Neural cell (in vitro differentiated cells): Measurements from ENCODE around the gene ECEL1. TPM values are rescaled to one million over a fixed set of nuclear protein-coding genes. Genes with fewer than 3 reads are reported as not detected.

ENCODE experiments used
- H2AFZ ChIP-seq: fragments of 200-600, 300-800 bp; sonication (generic), shearing (Covaris generic); 2 replicates; pipeline ENCODE4 v1.6.0; 2014; ENCODE audit warnings: low read depth, mild to moderate bottlenecking, antibody characterized with exemption, low read length, moderate library complexity
- H3F3A ChIP-seq: fragments of 200-600 bp; shearing (Covaris generic); 2 replicates; pipeline ENCODE4 v1.6.1; 2016; ENCODE audit warnings: mild to moderate bottlenecking, moderate library complexity, mixed read lengths, antibody characterized with exemption, low read length; ENCODE audit not compliant: insufficient read depth, poor library complexity, severe bottlenecking
- H3K27ac ChIP-seq: fragments of 200-600, 300-800 bp; sonication (generic), shearing (Covaris generic); 2 replicates; pipeline ENCODE4 v1.5.1; 2014; ENCODE audit warnings: mild to moderate bottlenecking, low read length, moderate library complexity
- H3K27me3 ChIP-seq: fragments of 300-800, 200-600 bp; sonication (generic), shearing (Covaris generic); 2 replicates; pipeline ENCODE4 v1.6.0; 2014; ENCODE audit warnings: mild to moderate bottlenecking, low read depth, low read length, moderate library complexity; ENCODE audit not compliant: insufficient read depth
- H3K36me3 ChIP-seq: fragments of 300-800, 200-600 bp; sonication (generic), shearing (Covaris generic); 2 replicates; pipeline ENCODE4 v1.5.1; 2014; ENCODE audit warnings: mild to moderate bottlenecking, antibody characterized with exemption, low read length, moderate library complexity; ENCODE audit not compliant: insufficient read depth
- H3K4me2 ChIP-seq: fragments of 300-800, 200-600 bp; sonication (generic), shearing (Covaris generic); 2 replicates; pipeline ENCODE4 v1.6.0; 2014; ENCODE audit warnings: mild to moderate bottlenecking, low read length
- H3K4me3 ChIP-seq: fragments of 300-800, 200-600 bp; sonication (generic), shearing (Covaris generic); 2 replicates; pipeline ENCODE4 v1.5.1; 2014; ENCODE audit warnings: mild to moderate bottlenecking, low read length, moderate library complexity
- H3K79me2 ChIP-seq: fragments of 200-600 bp; shearing (Covaris generic); replicated peaks from 2 replicates; pipeline ENCODE4 v1.6.0; 2014; ENCODE audit warnings: mild to moderate bottlenecking, low read length, moderate library complexity; ENCODE audit not compliant: insufficient read depth
- H3K9ac ChIP-seq: fragments of 300-800, 200-600 bp; sonication (generic), shearing (Covaris generic); 2 replicates; pipeline ENCODE4 v1.6.1; 2016; ENCODE audit warnings: mild to moderate bottlenecking, low read length, mixed read lengths
- H3K9me2 ChIP-seq: fragments of 200-600 bp; shearing (Covaris generic); 2 replicates; pipeline ENCODE4 v1.6.1; 2016; ENCODE audit warnings: mild to moderate bottlenecking, low read length, mixed read lengths; ENCODE audit not compliant: insufficient read depth
- H3K9me3 ChIP-seq: fragments of 200-600, 300-800 bp; sonication (generic), shearing (Covaris generic); 2 replicates; pipeline ENCODE4 v1.6.1; 2016; ENCODE audit warnings: mild to moderate bottlenecking, mixed run types, low read length, moderate library complexity, mixed read lengths
- H4K20me1 ChIP-seq: fragments of 200-600 bp; shearing (Covaris generic); 2 replicates; pipeline ENCODE4 v1.6.1; 2016; ENCODE audit warnings: mild to moderate bottlenecking, mixed run types; ENCODE audit not compliant: insufficient read depth
- EP300 ChIP-seq: fragments of 450-650 bp; conservative IDR thresholded peaks from 2 replicates; pipeline ENCODE4 v1.6.1; 2014; ENCODE audit warnings: antibody characterized with exemption, mild to moderate bottlenecking, moderate library complexity; ENCODE audit not compliant: poor library complexity, severe bottlenecking
- EZH2 ChIP-seq: fragments of 200-600, 300-800 bp; shearing (Covaris generic), sonication (generic); IDR thresholded peaks from 2 replicates; pipeline ENCODE4 v1.6.1; 2014; ENCODE audit warnings: antibody characterized with exemption, low read length, borderline replicate concordance, mild to moderate bottlenecking; ENCODE audit not compliant: insufficient read depth, poor library complexity, severe bottlenecking
- MXI1 ChIP-seq: fragments of 450-650 bp; conservative IDR thresholded peaks from 2 replicates; pipeline ENCODE4 v1.6.1; 2014; ENCODE audit warnings: antibody characterized with exemption, mild to moderate bottlenecking; ENCODE audit not compliant: poor library complexity, severe bottlenecking
- POLR2AphosphoS5 ChIP-seq: IDR thresholded peaks from 2 replicates; pipeline ENCODE4 v1.6.1; 2012
- RAD21 ChIP-seq: fragments of 450-650 bp; conservative IDR thresholded peaks from 2 replicates; pipeline ENCODE4 v1.6.1; 2014; ENCODE audit warnings: antibody characterized with exemption, mild to moderate bottlenecking, moderate library complexity
- SMC3 ChIP-seq: fragments of 450-650 bp; conservative IDR thresholded peaks from 2 replicates; pipeline ENCODE4 v1.6.1; 2014; ENCODE audit warnings: antibody characterized with exemption, mild to moderate bottlenecking, moderate library complexity; ENCODE audit not compliant: poor library complexity
- TAF1 ChIP-seq: IDR thresholded peaks from 2 replicates; pipeline ENCODE4 v1.6.1; 2012; ENCODE audit warnings: low read depth
- polyA plus RNA-seq: library from polyadenylated mRNA; depleted of rRNA; stranded (reverse); fragments of >200 nt; gene quantifications from 2 replicates; pipeline ENCODE4 v1.2.3, GENCODE V29; 2014
- TF ChIP-seq, protein P1 (sequence below): fragments of 450-650 bp; IDR thresholded peaks from 2 replicates; pipeline ENCODE4 v1.5.1; 2014; ENCODE audit warnings: antibody characterized with exemption, mild to moderate bottlenecking, moderate library complexity; ENCODE audit not compliant: poor library complexity, severe bottlenecking
- TF ChIP-seq, protein P2 (sequence below): IDR thresholded peaks from 2 replicates; pipeline ENCODE4 v1.6.1; 2012; ENCODE audit warnings: borderline replicate concordance

ECEL1 gene
- polyA plus RNA-seq, 1 donor from 2014 or later, result 60.9 TPM

DNA sequence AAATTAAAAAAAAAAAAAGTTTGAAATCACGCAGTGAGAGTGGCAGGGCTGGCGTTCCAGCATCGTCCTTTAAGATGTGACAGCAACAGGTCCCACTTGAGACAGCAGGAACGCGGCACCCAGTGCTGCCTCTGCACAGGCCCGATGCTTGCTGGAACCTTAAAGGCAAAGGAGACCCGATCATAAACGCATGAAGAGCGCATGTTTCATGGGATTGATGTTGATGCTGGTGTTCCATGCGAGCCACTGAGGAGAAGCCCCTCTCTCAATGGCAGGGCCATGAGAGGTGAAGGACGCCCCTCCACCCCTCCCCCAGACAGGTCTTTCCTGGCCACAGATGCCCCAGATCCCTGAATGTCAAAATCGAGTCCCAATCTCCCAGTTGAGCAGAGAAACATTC lies 49.5 kb downstream of the ECEL1 start:
- Histone ChIP-seq H3K9me3 (no peaks in the 10 kb centered on the region), H3F3A (no peaks in the 10 kb centered on the region), H3K4me2 (no peak overlapping the region), H4K20me1 (no peaks in the 10 kb centered on the region), H3K9me2 (no peaks in the 10 kb centered on the region), H3K79me2 (no peaks in the 10 kb centered on the region), H3K36me3 (no peaks in the 10 kb centered on the region), H3K27me3 (no peaks in the 10 kb centered on the region), H3K4me3 (no peak overlapping the region), H2AFZ (no peak overlapping the region), H3K27ac (no peak overlapping the region), H3K9ac (no peak overlapping the region)
- TF ChIP-seq, protein P1, sequence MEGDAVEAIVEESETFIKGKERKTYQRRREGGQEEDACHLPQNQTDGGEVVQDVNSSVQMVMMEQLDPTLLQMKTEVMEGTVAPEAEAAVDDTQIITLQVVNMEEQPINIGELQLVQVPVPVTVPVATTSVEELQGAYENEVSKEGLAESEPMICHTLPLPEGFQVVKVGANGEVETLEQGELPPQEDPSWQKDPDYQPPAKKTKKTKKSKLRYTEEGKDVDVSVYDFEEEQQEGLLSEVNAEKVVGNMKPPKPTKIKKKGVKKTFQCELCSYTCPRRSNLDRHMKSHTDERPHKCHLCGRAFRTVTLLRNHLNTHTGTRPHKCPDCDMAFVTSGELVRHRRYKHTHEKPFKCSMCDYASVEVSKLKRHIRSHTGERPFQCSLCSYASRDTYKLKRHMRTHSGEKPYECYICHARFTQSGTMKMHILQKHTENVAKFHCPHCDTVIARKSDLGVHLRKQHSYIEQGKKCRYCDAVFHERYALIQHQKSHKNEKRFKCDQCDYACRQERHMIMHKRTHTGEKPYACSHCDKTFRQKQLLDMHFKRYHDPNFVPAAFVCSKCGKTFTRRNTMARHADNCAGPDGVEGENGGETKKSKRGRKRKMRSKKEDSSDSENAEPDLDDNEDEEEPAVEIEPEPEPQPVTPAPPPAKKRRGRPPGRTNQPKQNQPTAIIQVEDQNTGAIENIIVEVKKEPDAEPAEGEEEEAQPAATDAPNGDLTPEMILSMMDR, result no peak
- TF ChIP-seq SMC3, result no peak
- no peak for TF ChIP-seq RAD21
- TF ChIP-seq TAF1, result no peak
- no peak for TF ChIP-seq EP300
- no peak for TF ChIP-seq EZH2
- TF ChIP-seq, protein P2, sequence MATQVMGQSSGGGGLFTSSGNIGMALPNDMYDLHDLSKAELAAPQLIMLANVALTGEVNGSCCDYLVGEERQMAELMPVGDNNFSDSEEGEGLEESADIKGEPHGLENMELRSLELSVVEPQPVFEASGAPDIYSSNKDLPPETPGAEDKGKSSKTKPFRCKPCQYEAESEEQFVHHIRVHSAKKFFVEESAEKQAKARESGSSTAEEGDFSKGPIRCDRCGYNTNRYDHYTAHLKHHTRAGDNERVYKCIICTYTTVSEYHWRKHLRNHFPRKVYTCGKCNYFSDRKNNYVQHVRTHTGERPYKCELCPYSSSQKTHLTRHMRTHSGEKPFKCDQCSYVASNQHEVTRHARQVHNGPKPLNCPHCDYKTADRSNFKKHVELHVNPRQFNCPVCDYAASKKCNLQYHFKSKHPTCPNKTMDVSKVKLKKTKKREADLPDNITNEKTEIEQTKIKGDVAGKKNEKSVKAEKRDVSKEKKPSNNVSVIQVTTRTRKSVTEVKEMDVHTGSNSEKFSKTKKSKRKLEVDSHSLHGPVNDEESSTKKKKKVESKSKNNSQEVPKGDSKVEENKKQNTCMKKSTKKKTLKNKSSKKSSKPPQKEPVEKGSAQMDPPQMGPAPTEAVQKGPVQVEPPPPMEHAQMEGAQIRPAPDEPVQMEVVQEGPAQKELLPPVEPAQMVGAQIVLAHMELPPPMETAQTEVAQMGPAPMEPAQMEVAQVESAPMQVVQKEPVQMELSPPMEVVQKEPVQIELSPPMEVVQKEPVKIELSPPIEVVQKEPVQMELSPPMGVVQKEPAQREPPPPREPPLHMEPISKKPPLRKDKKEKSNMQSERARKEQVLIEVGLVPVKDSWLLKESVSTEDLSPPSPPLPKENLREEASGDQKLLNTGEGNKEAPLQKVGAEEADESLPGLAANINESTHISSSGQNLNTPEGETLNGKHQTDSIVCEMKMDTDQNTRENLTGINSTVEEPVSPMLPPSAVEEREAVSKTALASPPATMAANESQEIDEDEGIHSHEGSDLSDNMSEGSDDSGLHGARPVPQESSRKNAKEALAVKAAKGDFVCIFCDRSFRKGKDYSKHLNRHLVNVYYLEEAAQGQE, result no peak
- no peak for TF ChIP-seq POLR2AphosphoS5
- TF ChIP-seq MXI1, result no peak

DNA sequence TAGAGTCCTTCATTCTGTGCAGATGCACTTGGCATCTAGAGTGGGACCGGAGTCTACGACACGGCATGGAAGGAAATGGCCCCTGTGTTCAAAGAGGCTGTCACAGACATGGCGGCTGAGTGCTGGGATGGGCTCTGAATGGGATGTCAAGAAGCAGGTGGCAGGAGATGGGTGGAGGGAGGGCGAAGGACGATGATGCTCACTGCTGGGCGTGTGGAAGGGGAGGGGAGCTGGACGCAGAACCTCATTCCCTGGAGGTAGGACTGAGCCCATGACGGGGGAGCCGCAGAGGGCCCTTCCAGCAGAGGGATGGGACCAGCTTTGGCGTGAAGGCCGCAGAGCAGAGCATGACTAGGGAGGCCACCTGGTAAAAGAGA lies 50.5 kb downstream of the ECEL1 start:
- no peak for TF ChIP-seq POLR2AphosphoS5
- no peak for TF ChIP-seq EZH2
- no peak for TF ChIP-seq RAD21
- TF ChIP-seq, protein P2, result no peak
- no peak for TF ChIP-seq MXI1
- TF ChIP-seq, protein P1, result no peak
- TF ChIP-seq TAF1, result no peak
- TF ChIP-seq SMC3, result no peak
- TF ChIP-seq EP300, result no peak
- Histone ChIP-seq H4K20me1 (no peaks in the 10 kb centered on the region), H3K27me3 (no peaks in the 10 kb centered on the region), H2AFZ (no peak overlapping the region), H3K36me3 (no peaks in the 10 kb centered on the region), H3K4me2 (no peak overlapping the region), H3F3A (no peaks in the 10 kb centered on the region), H3K9ac (no peak overlapping the region), H3K79me2 (no peaks in the 10 kb centered on the region), H3K9me2 (no peaks in the 10 kb centered on the region), H3K27ac (no peak overlapping the region), H3K9me3 (no peaks in the 10 kb centered on the region), H3K4me3 (no peak overlapping the region)
